Heart left ventricle (tissue), 13 donors: ENCODE measurements around the gene MYO16.

Experiments used
- POLR2A ChIP-seq, 2 donors: fragments of 450-650 bp; IDR thresholded peaks; one replicate each; pipeline ENCODE4 v1.6.1; 2017; ENCODE audit warnings: antibody characterized with exemption in 2 of 2, mild to moderate bottlenecking in 2 of 2, moderate library complexity in 2 of 2
- TF ChIP-seq, protein P1 (sequence below), 12 donors: fragments of 200-600 bp; sonication (generic) in 4 of 12; IDR thresholded peaks; one replicate each; pipeline versions ENCODE4 v1.5.0 to v1.8.0; 2018 to 2022; ENCODE audit warnings: antibody characterized with exemption in 12 of 12, mild to moderate bottlenecking in 5 of 12
- donor health status: ischemic (EF 13 %, LVEDD 7.1; RV severe dilation, severe dysfunction).
- donor health status: DM: no; HTN: yes; CAD: no.
- donor health status: DM: no; HTN: no; CAD: no.
- donor health status: ischemic (EF 25% LVEDD 6.9; RV normal size, moderate dysfunction).
- donor health status: ischemic (EF 25% LVEDD 5.7; RV mildly dilated, moderate dysfunction).
- donor health status: ischemic (EF 35%, LVEDD 5.7; RV mildly dilated, moderate dysfunction).
- donor health status: nonischemic (EF 11% LVEDD 7.7; RV severe dilation, severe dysfunction).
- donor health status: DM: yes; HTN: yes; CAD: no.
- donor health status: PGD.
- donor health status: ischemic (EF 29% LVEDD 5.4; RV normal size, mild dysfunction).
- donor health status: nonischemic (EF 23%, LVEDD 6.1; RV moderate dilation, normal function).

DNA sequence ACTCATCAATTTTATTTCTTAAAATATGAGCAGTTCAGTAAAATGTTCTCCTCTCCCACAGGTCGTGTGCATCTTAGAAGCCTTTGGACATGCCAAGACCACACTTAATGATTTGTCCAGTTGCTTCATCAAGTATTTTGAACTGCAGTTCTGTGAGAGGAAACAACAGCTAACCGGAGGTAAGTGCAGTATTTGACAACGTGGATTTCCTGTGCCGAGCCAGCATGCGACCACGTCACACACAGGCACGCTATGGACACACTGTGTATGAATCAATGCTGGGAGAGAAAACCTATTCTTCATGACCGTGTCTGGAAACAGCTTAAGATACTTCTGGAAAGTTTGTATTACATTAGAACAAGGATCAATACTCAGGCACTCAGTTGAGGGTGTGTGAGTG lies 268.5 kb downstream of the MYO16 start:
- TF ChIP-seq, protein P1, sequence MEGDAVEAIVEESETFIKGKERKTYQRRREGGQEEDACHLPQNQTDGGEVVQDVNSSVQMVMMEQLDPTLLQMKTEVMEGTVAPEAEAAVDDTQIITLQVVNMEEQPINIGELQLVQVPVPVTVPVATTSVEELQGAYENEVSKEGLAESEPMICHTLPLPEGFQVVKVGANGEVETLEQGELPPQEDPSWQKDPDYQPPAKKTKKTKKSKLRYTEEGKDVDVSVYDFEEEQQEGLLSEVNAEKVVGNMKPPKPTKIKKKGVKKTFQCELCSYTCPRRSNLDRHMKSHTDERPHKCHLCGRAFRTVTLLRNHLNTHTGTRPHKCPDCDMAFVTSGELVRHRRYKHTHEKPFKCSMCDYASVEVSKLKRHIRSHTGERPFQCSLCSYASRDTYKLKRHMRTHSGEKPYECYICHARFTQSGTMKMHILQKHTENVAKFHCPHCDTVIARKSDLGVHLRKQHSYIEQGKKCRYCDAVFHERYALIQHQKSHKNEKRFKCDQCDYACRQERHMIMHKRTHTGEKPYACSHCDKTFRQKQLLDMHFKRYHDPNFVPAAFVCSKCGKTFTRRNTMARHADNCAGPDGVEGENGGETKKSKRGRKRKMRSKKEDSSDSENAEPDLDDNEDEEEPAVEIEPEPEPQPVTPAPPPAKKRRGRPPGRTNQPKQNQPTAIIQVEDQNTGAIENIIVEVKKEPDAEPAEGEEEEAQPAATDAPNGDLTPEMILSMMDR (IDR thresholded peaks at IDR 0.05), result no peak
- TF ChIP-seq POLR2A (IDR thresholded peaks at IDR 0.05), result no peak
